A549 treated with Mapracorat at 1 μM for 4 hours (cell line): ENCODE measurements around the gene PPFIA4. TPM values are rescaled to one million over a fixed set of nuclear protein-coding genes. Genes with fewer than 3 reads are reported as not detected.

Experiments
- total RNA-seq: library from RNA; stranded (reverse); fragments of 200-300 nt; extraction: Qiagen RNA extraction; gene quantifications from 5 replicates; pipeline ENCODE4 v1.2.3, GENCODE V29; 2022

PPFIA4 gene
- 0.29 to 0.89 TPM (median 0.45 TPM) in 5 replicates for total RNA-seq

DNA sequence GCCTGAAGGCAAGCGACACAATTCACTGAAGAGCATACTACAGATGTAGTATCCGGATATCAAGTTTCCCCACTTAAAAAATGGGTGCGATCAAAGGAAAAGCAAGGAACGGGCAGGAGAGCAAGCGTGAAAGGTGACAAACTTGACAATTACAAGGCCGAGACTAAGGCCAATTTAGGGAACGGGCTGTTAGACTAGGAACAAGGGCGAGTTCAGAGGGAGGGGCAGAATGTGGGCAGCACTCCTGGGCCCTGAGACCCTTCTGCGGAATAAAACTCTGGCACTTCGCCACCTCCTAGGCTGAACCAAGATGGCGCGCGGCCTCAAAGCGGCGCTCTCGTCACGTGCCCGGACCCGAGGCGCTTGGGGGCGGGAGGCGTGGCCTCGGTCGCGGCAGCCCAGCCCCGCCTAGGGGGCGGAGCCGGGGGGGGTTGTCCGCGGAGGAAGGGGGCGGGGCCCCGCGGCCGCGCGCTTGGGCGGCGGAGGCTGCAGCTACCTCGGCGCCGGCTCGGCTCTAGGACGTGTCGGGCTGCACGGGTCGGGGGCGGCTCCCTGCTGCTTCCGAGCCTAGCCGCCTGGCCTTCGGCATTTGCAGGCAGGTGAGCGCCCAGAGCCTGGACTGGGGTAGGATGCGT lies at the start of gene PPFIA4:
Gene PPFIA4 (plus strand): TSS at position 461 of the 635 bp plus-strand sequence. CDS start 12,518 bp downstream, outside the sequence.

DNA sequence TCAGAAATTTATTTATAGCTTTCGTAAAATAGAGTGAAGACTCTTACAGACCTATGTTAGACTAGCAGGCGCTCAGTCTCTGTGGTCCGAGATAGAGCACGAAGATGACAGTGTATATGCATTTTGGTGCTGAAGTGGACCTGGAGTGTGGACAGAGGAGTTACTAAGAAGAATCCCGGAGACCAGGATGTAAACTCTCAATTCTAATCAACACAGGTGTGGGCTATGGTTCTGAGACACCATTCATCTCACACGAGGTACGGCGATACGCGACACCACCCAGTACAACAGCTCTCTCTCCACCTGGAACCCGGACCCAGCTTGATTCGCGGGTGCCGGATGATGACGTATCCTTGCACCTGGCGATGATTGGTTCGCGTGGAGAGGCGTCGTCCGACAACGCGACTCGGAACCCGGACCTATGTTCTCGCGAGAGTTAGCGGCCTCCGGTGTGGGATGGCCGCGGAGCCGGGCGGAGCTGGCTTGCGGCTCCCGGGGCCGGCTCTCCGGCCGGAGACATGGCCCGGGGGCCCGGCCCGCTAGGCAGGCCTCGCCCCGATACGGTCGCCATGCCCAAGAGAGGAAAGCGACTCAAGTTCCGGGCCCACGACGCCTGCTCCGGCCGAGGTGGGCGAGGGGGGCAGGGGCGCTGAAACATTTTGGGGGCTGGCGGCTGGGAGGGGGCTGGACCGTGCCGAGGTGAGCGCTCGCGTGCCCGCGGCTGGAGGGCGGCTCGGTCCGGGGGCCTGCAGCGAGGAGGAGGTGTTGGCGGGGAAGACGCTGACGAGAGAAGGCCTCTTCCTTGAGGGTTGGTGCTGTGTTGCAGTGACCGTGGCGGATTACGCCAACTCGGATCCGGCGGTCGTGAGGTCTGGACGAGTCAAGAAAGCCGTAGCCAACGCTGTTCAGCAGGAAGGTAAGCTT lies 19.1 kb upstream of the PPFIA4 start, which contains the start of gene TMEM183A:
Gene TMEM183A (plus strand): TSS at position 427 of the 924 bp plus-strand sequence. CDS start 92 bp downstream, at position 519.

DNA sequence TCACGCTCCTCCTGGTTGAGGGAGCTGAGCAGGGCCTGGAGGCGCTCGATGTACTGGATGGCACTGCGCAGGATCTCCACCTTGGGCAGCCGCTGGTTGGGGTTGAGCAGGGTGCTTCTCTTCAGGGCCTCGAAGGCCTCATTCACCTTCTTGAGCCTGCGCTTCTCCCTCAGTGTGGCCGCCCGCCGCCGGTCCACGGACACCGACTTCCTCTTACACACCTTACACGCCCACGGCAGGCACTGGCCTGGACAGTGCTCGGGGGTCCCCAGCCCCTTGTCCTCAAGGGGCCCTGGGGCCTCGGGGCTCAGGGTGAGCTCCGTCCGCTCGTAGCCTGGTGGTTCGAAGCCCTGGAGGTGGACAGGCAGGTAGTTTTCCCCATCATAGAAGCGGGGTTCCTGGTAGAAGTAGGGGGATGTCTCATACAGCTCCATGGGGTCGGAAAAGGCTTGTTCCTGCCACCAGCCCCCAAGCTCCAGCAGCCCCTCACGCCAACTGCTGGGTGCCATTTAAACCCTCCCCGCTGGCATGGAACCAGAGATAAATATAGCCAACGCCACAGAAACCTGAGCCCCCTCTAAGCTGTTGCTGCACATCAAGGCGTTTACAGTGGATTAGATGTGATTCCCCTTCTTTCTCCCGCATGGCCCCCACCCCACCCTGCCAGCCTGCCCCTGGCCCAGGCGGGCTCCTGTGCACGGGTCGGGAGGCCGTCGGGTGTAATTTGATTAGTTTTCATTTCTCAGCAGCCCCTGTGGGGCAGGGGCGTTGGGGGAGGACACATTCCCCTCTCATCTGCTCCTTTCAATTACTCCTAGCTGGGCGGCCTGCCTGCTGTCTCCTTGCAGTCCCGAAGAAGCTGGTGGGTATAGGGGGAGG lies 59.5 kb downstream of the PPFIA4 start, which contains the start of gene MYOG:
Gene MYOG (minus strand): TSS at position 485 of the 879 bp plus-strand sequence. CDS start 51 bp downstream, at position 434.

GRCh38 chr1:203127666-203128430 lies 101.6 kb downstream of the PPFIA4 start, which contains the start of gene ADORA1:
Gene ADORA1, plus strand, starts transcription at chr1:203127726. Its CDS starts 1,116 bp downstream, at chr1:203128842.

Other genes starting within 250 kb of the PPFIA4 start
- gene KDM5B, start 218.1 kb upstream of the PPFIA4 start, total RNA-seq: 12.7 to 17.2 TPM (median 15.9 TPM) in 5 replicates
- gene PCAT6, start 215.5 kb upstream of the PPFIA4 start, total RNA-seq: 2.8 to 5.1 TPM (median 3.8 TPM) in 5 replicates
- 13.4 to 15.9 TPM (median 13.6 TPM) in 5 replicates for gene RABIF, start 137.3 kb upstream of the PPFIA4 start, total RNA-seq
- gene KLHL12, start 99.3 kb upstream of the PPFIA4 start, total RNA-seq: 17.3 to 18.4 TPM (median 17.5 TPM) in 5 replicates
- gene ADIPOR1, start 68.2 kb upstream of the PPFIA4 start, total RNA-seq: 56.6 to 63.5 TPM (median 63.4 TPM) in 5 replicates
- 20.2 to 23.5 TPM (median 20.8 TPM) in 5 replicates for gene CYB5R1, start 59.2 kb upstream of the PPFIA4 start, total RNA-seq
- gene TMEM183A, start 19.1 kb upstream of the PPFIA4 start, total RNA-seq: 42.6 to 50.8 TPM (median 47.2 TPM) in 5 replicates
- not detected in 5 replicates for gene MYOG, start 59.5 kb downstream of the PPFIA4 start, total RNA-seq
- 0.50 to 0.74 TPM (median 0.68 TPM) in 5 replicates for gene ADORA1, start 101.2 kb downstream of the PPFIA4 start, total RNA-seq
- 0.09 TPM in 1 of 5 replicates, not detected in the others for gene MYBPH, start 149.3 kb downstream of the PPFIA4 start, total RNA-seq
- gene CHI3L1, start 160.2 kb downstream of the PPFIA4 start, total RNA-seq: not detected in 5 replicates
- gene CHIT1, start 203.2 kb downstream of the PPFIA4 start, total RNA-seq: not detected in 5 replicates